ENCODE results near the gene NARS2.

DNA sequence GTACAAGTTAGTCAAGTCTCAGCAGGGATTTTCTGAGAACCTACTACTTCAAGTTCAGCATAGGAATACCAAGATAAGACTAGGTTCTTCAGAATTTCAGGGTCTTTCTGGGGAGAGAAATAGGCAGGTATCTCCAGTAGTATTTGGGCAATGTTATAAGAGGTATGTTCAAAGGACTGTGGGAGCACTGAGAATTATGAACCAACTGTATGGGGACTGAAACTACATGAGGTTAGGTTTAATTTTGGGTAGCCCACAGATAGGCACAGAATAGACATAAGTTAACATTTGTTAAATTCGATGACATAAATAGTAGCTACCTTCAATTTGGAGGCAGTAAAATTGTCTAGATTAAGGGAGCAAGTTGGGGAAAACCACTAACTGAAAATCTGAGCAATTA is 147.8 kb downstream of the NARS2 start:
- TF ChIP-seq, protein P1, sequence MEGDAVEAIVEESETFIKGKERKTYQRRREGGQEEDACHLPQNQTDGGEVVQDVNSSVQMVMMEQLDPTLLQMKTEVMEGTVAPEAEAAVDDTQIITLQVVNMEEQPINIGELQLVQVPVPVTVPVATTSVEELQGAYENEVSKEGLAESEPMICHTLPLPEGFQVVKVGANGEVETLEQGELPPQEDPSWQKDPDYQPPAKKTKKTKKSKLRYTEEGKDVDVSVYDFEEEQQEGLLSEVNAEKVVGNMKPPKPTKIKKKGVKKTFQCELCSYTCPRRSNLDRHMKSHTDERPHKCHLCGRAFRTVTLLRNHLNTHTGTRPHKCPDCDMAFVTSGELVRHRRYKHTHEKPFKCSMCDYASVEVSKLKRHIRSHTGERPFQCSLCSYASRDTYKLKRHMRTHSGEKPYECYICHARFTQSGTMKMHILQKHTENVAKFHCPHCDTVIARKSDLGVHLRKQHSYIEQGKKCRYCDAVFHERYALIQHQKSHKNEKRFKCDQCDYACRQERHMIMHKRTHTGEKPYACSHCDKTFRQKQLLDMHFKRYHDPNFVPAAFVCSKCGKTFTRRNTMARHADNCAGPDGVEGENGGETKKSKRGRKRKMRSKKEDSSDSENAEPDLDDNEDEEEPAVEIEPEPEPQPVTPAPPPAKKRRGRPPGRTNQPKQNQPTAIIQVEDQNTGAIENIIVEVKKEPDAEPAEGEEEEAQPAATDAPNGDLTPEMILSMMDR (IDR thresholded peaks at IDR 0.05), result no peak
- TF ChIP-seq POLR2A (IDR thresholded peaks at IDR 0.05), result no peak
